Mesenchymal stem cell (in vitro differentiated cells and primary cell): ENCODE results near the gene GPHN.

Source experiments
- DNase-seq: peaks from one replicate; pipeline ENCODE4 v3.0.0-alpha.2; 2013
- H2AFZ ChIP-seq: one replicate; pipeline ENCODE4 v1.6.1; 2013; ENCODE audit warnings: low read depth, mild to moderate bottlenecking, control low read depth, inconsistent platforms, low read length, moderate library complexity
- H2AK5ac ChIP-seq: 2 replicates; pipeline ENCODE4 v1.6.1; 2013; ENCODE audit warnings: low read length, moderate library complexity, mild to moderate bottlenecking, inconsistent platforms; ENCODE audit not compliant: severe bottlenecking
- H2BK120ac ChIP-seq: one replicate; pipeline ENCODE4 v1.6.1; 2013; ENCODE audit warnings: low read depth, mild to moderate bottlenecking, inconsistent platforms, low read length, moderate library complexity
- H2BK12ac ChIP-seq, 2 experiments: one replicate each; pipeline ENCODE4 v1.6.1; 2013; ENCODE audit warnings: inconsistent platforms in 2 of 2, low read length in 2 of 2, mild to moderate bottlenecking in 2 of 2, moderate library complexity in 2 of 2, control low read depth in 1 of 2
- H2BK15ac ChIP-seq: one replicate; pipeline ENCODE4 v1.6.1; 2013; ENCODE audit warnings: mild to moderate bottlenecking, low read depth, inconsistent platforms; ENCODE audit not compliant: poor library complexity, severe bottlenecking
- H2BK5ac ChIP-seq: 2 replicates; pipeline ENCODE4 v1.6.1; 2013; ENCODE audit warnings: low read depth, mild to moderate bottlenecking, low read length, control low read depth, inconsistent platforms; ENCODE audit not compliant: poor library complexity, severe bottlenecking
- H3K14ac ChIP-seq, 2 experiments: one replicate each; pipeline ENCODE4 v1.6.1; 2013; ENCODE audit warnings: inconsistent platforms in 2 of 2, low read length in 2 of 2, control low read depth in 1 of 2, mild to moderate bottlenecking in 1 of 2, moderate library complexity in 1 of 2
- H3K18ac ChIP-seq, 2 experiments: one replicate each; pipeline ENCODE4 v1.6.1; 2013; ENCODE audit warnings: inconsistent platforms in 2 of 2, low read length in 2 of 2, control low read depth in 1 of 2, low read depth in 1 of 2, mild to moderate bottlenecking in 1 of 2
- H3K23ac ChIP-seq, 2 experiments: one replicate each; pipeline ENCODE4 v1.6.1; 2013; ENCODE audit warnings: inconsistent platforms in 2 of 2, low read length in 2 of 2, mild to moderate bottlenecking in 2 of 2, moderate library complexity in 2 of 2, control low read depth in 1 of 2
- H3K27ac ChIP-seq: 2 replicates; pipeline ENCODE4 v1.5.1; 2013; ENCODE audit warnings: mild to moderate bottlenecking, moderate library complexity, low read length, control low read depth, inconsistent platforms; ENCODE audit not compliant: poor library complexity, severe bottlenecking
- H3K27me3 ChIP-seq, 2 experiments: 2 replicates each; pipeline versions ENCODE4 v1.6.1 to v1.7.0; 2013; ENCODE audit warnings: low read length in 2 of 2, mild to moderate bottlenecking in 2 of 2, moderate library complexity in 2 of 2, control low read depth in 1 of 2, inconsistent platforms in 1 of 2; ENCODE audit not compliant: control insufficient read depth in 1 of 2, insufficient read depth in 1 of 2
- H3K36me3 ChIP-seq, 2 experiments: 2 replicates each; pipeline versions ENCODE4 v1.6.1 to v1.7.0; 2013; ENCODE audit warnings: low read length in 2 of 2, control low read depth in 1 of 2, inconsistent platforms in 1 of 2, low read depth in 1 of 2, mild to moderate bottlenecking in 1 of 2; ENCODE audit not compliant: insufficient read depth in 2 of 2, control insufficient read depth in 1 of 2
- H3K4ac ChIP-seq, 2 experiments: one replicate each; pipeline ENCODE4 v1.6.1; 2013; ENCODE audit warnings: inconsistent platforms in 2 of 2, low read length in 2 of 2, mild to moderate bottlenecking in 2 of 2, moderate library complexity in 2 of 2, control low read depth in 1 of 2, low read depth in 1 of 2
- H3K4me1 ChIP-seq: 2 replicates; pipeline ENCODE4 v1.6.1; 2013; ENCODE audit warnings: low read depth, low read length, control low read depth; ENCODE audit not compliant: control insufficient read depth, insufficient read depth
- H3K4me2 ChIP-seq: 2 replicates; pipeline ENCODE4 v1.6.1; 2013; ENCODE audit warnings: low read length, mild to moderate bottlenecking, inconsistent platforms; ENCODE audit not compliant: poor library complexity, severe bottlenecking
- H3K4me3 ChIP-seq, 2 experiments: 2 replicates each; pipeline versions ENCODE4 v1.5.1 to v1.7.0; 2013; ENCODE audit warnings: low read length in 2 of 2, mild to moderate bottlenecking in 2 of 2, control low read depth in 1 of 2, low read depth in 1 of 2; ENCODE audit not compliant: insufficient read depth in 1 of 2
- H3K79me1 ChIP-seq: replicated peaks from 2 replicates; pipeline ENCODE4 v1.6.1; 2013; ENCODE audit warnings: mild to moderate bottlenecking, control low read depth, low read length, inconsistent platforms; ENCODE audit not compliant: poor library complexity, severe bottlenecking
- H3K9ac ChIP-seq: 2 replicates; pipeline ENCODE4 v1.7.0; 2013; ENCODE audit warnings: mild to moderate bottlenecking, low read length, moderate library complexity
- H3K9me3 ChIP-seq: 2 replicates; pipeline ENCODE4 v1.7.0; 2013; ENCODE audit warnings: mild to moderate bottlenecking, low read length; ENCODE audit not compliant: control insufficient read depth
- H4K8ac ChIP-seq: one replicate; pipeline ENCODE4 v1.6.1; 2013; ENCODE audit warnings: inconsistent platforms, mild to moderate bottlenecking, low read length, moderate library complexity
- H4K91ac ChIP-seq: one replicate; pipeline ENCODE4 v1.6.1; 2013; ENCODE audit warnings: mild to moderate bottlenecking, low read length, inconsistent platforms
- WGBS: methylation state at CpG from one replicate; pipeline ENCODE4 v1.1.7; 2013; ENCODE audit warnings: mixed read lengths; 5-methylcytosine and 5-hydroxymethylcytosine counted together

The GPHN gene

GRCh38 chr14:66746316-66747006 lies 238.5 kb downstream of the GPHN start:
- no peak overlapping the region for H4K91ac ChIP-seq
- 80% methylated on average over 1 of the region's 2 CpGs for WGBS
- H2BK12ac ChIP-seq: no peak overlapping the region
- no peak overlapping the region for H3K18ac ChIP-seq
- no peak overlapping the region for H4K8ac ChIP-seq
- no peak overlapping the region for H2BK120ac ChIP-seq
- H3K4me3 ChIP-seq: no peak overlapping the region
- no peak overlapping the region for H3K9ac ChIP-seq
- no peak overlapping the region for H2AFZ ChIP-seq
- H3K27ac ChIP-seq: no peak overlapping the region
- no peak overlapping the region for H2BK15ac ChIP-seq
- no peaks in the 10 kb centered on the region for H3K27me3 ChIP-seq
- H3K9me3 ChIP-seq: no peaks in the 10 kb centered on the region
- H3K36me3 ChIP-seq: no peaks in the 10 kb centered on the region
- no peak overlapping the region for H3K23ac ChIP-seq
- DNase-seq: peak; percentile 50
- H3K14ac ChIP-seq: no peak overlapping the region
- peaks cover 2% of the 10 kb centered on the region for H3K79me1 ChIP-seq
- H3K4me1 ChIP-seq: no peaks in the 10 kb centered on the region
- H2AK5ac ChIP-seq: no peak overlapping the region
- H3K4me2 ChIP-seq: no peak overlapping the region
- peak overlapping the region; percentile 31 for H2BK5ac ChIP-seq
- no peak overlapping the region for H3K4ac ChIP-seq

- no peak overlapping the region for H2AK5ac ChIP-seq
- no peak overlapping the region for H2AFZ ChIP-seq
- no peak overlapping the region for H3K4ac ChIP-seq
- H2BK120ac ChIP-seq: no peak overlapping the region
- H3K18ac ChIP-seq: no peak overlapping the region
- H3K9me3 ChIP-seq: no peaks in the 10 kb centered on the region
- WGBS: 100% methylated on average over 1 of the region's 2 CpGs
- H2BK15ac ChIP-seq: no peak overlapping the region
- no peak overlapping the region for H4K91ac ChIP-seq
- H3K4me3 ChIP-seq: no peak overlapping the region
- no peak overlapping the region for H3K23ac ChIP-seq
- H3K9ac ChIP-seq: no peak overlapping the region
- no peak overlapping the region for H2BK12ac ChIP-seq
- no peak for DNase-seq
- peaks cover 2% of the 10 kb centered on the region for H3K79me1 ChIP-seq
- H2BK5ac ChIP-seq: no peak overlapping the region
- no peaks in the 10 kb centered on the region for H3K27me3 ChIP-seq
- no peaks in the 10 kb centered on the region for H3K4me1 ChIP-seq
- no peaks in the 10 kb centered on the region for H3K36me3 ChIP-seq
- H3K4me2 ChIP-seq: no peak overlapping the region
- H3K27ac ChIP-seq: no peak overlapping the region
- no peak overlapping the region for H4K8ac ChIP-seq
- no peak overlapping the region for H3K14ac ChIP-seq
Measured at GRCh38 chr14:66752109-66752508, 244.2 kb downstream of the GPHN start.

GRCh38 chr14:66758031-66758613 lies 250.2 kb downstream of the GPHN start:
- Histone ChIP-seq H2BK15ac (no peak overlapping the region), H4K8ac (no peak overlapping the region), H3K23ac (no peak overlapping the region), H2BK120ac (no peak overlapping the region), H3K4ac (no peak overlapping the region), H2AFZ (peak overlapping the region; percentile 11), H3K9me3 (no peaks in the 10 kb centered on the region), H3K36me3 (no peaks in the 10 kb centered on the region), H4K91ac (no peak overlapping the region), H2AK5ac (no peak overlapping the region), H3K4me2 (no peak overlapping the region), H3K27ac (no peak overlapping the region), H3K79me1 (peaks cover 3% of the 10 kb centered on the region), H3K14ac (no peak overlapping the region), H2BK5ac (no peak overlapping the region), H3K18ac (no peak overlapping the region), H3K4me1 (no peaks in the 10 kb centered on the region), H3K27me3 (no peaks in the 10 kb centered on the region), H2BK12ac (no peak overlapping the region), H3K9ac (no peak overlapping the region), H3K4me3 (no peak overlapping the region)
- WGBS: 77% methylated on average over 6 of the region's 6 CpGs
- DNase-seq: no peak

GRCh38 chr14:66772146-66772545 lies 264.2 kb downstream of the GPHN start:
- Histone ChIP-seq H3K27ac (no peak overlapping the region), H2BK12ac (no peak overlapping the region), H2BK15ac (no peak overlapping the region), H2AFZ (no peak overlapping the region), H3K36me3 (no peaks in the 10 kb centered on the region), H3K4me2 (no peak overlapping the region), H3K23ac (no peak overlapping the region), H3K4me3 (no peak overlapping the region), H3K4me1 (no peaks in the 10 kb centered on the region), H3K18ac (no peak overlapping the region), H4K91ac (no peak overlapping the region), H3K79me1 (no peaks in the 10 kb centered on the region), H3K14ac (no peak overlapping the region), H2BK120ac (no peak overlapping the region), H2AK5ac (no peak overlapping the region), H2BK5ac (no peak overlapping the region), H4K8ac (no peak overlapping the region), H3K9ac (no peak overlapping the region), H3K9me3 (no peaks in the 10 kb centered on the region), H3K4ac (no peak overlapping the region), H3K27me3 (no peaks in the 10 kb centered on the region)
- WGBS: 97% methylated on average over 2 of the region's 2 CpGs
- DNase-seq: no peak
